HG03520 (cell line): ENCODE results near the gene INPP5K.
A peak's percentile ranks its signal among the peaks of the same experiment; 100 is the strongest.
"Not testable (repeated sequence)": the region's sequence is repeated elsewhere in the genome, so short reads cannot be mapped to it uniquely, and the experiment has no call there.

Experiments
- ATAC-seq: cut with Tn5 transposase; IDR thresholded peaks from one replicate; pipeline ENCODE4 v1.9.1; 2021; ENCODE audit warnings: mild to moderate bottlenecking, moderate library complexity; ENCODE audit not compliant: unreplicated experiment

INPP5K gene

DNA sequence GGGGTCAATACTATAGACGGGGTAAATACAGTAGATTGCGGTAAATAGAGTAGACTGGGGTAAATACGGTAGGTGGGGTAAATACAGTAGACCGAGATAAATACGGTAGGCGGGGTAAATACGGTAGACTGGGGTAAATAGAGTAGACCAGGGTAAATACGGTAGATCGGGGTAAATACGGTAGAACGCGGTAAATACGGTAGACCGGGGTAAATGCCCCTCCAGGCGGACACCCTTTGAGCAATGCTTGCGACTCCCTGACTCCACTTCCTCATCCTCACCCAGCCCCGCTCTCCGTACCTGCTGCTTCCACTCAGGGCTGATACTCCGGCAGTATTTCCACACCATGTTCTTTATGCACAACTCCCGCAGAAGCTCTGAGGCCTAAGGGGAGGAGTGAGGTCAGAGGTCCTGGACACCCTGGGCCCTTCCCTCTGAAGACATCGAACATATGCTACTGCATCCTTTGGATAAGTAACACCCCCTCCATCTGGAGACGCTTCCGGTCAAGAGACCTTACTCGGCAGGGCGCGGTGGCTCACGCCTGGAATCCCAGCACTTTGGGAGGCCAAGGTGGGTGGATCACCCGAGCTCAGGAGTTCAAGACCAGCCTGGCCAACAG lies 47.1 kb downstream of the INPP5K start:
- ATAC-seq, result no peak

DNA sequence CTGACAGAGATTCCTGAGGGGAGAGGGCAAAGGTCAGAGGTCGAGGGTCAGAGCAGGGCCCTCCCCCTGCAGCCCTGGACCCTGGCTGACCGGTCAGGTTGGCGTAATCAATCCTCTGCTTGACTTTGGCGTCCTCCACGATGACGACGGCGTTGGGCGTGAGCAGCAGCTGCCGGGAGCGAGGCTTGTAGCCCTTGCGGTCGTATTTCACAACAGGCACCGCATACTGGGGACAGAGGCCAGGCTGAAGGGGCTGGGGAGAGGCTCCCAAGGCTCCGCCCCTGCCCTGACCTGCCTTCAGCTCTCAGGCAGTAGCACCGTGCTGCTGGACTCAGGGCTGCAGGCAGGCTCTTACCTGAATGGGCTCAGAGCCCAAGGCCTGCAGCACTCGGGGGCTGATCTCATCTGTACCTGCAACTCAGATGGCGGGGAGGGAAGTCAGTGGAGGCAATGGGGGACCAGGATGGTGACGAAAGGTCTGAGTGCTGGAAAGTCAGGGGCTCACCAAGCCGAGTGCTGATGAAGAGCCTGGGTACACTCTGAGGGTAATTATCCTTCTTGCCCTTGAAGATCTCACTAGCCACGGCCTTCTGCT lies 48.4 kb downstream of the INPP5K start:
- ATAC-seq, result no peak

DNA sequence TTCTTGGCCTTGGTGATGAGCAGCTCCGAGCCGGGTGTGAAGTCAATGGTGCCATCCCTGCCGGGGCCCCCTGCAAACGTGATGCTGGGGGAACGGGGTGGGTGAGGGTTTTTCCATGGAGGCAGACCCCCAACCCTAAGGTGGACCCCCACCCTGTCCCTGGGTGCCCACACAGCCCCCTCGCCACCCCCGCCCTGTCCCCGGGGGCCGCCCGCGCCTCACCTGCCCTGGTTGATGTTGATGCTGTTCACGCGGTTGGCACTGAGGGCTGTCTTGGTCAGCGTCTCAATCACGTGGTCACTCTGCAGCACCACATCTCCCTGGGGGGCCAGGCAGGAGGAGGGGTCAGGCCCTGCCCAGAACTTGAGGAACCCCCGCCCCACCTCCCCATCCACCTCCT lies 49.2 kb downstream of the INPP5K start:
- no peak for ATAC-seq

DNA sequence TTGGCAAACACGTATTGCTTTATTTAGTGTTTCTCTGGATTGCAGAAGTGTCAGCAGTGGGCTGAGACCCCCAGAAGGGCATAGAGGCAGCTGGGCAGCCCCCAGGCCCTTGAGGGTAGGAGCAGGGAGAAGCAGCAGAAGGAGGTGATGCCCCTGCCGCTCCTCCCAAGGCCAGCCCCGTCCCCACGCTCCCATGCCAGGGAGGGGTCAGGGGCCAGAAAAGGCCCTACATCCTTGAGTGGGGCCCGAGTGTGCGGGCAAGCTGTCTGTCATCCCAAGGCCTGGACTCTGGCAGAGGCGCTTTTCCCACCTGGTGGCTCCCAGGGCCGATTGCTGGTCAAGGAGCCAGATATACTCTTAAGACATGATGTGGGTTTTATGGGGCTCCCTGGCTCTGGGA lies 52.2 kb downstream of the INPP5K start:
- ATAC-seq, result no peak

DNA sequence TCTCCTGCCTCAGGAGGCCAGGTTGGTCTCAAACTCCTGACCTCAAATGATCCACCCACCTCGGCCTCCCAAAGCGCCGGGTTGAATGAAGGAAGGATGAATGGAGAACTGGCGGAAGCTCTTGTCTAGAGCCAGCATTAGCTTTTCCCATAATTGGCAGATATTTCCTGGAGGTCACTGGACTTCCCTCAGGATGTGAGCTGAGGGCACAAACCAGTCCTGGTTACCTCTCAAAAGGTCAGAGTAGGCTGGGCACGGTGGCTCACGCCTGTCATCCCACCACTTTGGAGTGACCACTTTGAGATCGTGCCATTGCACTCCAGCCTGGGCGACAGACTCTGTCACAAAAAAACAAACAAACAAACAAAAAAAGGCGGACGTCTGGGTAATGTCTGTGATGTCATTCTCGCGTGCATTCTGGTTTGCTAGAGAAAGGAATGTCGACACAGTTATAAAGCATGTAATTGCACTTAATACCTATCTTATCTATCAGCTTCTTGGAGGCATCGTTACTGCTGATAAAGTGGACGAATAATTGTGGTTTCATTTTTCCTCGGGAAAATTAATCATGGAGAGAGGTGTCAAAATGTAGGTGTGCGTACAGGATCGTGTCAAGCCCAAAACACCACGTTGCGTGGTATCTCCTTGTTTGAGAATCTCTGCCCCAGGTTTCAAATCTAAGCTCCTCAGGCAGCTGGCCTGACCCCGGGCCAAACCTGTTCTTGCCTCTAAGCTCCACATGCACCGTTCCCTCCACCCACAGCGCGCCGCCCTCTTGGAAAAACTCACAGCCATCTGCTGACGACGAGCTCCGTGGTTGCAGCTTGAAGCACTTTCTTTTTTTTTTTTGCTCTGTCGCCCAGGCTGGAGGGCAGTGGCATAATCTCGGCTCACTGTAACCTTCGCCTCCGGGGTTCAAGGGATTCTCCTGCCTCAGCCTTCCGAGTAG lies 54.0 kb downstream of the INPP5K start:
- no peak for ATAC-seq

DNA sequence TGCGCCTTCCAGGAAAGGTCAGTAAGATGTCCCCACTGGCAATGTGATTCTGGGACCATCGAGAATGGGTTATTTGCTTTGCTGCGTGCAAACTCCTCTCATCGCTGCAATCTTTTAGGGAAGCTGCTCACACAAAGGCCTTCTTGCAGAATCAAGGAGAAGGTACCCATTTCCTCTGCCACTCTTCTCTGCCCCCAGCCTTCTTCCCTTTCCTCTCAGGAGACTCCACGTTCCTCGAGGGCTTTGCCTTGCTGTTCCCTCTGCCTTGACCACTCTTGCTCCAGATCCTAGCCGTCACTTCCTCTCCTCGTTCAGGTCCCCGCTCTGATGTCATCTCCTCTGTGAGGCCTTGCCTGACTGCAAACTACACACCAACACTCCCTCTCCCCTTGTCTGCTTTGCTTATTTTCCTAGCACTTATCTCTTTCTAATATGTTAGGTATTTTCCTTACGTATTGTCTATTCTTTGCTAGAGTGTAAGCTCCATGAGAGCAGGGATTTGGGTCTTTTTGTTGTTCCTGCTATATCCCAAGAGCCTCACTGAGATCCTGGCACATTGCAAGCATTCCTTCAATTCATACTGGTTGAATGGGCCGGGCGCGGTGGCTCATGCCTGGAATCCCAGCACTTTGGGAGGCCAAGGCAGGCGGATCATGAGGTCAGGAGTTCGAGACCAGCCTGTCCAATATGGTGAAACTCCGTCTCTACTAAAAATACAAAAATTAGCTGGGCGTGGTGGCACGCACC lies 55.0 kb downstream of the INPP5K start:
- ATAC-seq, result no peak

DNA sequence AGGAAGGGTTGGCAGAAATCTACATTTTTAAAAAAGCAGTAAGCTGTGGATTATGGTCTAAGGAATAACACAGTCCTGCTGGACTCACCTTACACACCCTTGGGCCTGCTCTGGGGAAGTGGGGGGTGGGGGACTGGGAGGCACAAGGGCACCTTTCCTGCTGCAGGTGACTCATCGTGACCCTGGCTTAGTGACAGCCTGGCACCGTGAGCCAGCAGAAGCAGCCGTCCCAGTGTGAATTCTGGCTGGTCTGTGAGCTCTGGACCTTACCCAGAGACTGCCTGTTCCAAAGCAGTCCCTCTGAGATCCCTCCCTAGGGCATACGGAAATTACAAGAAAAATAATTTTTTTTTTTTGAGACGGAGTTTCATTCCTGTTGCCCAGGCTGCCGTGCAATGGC lies 56.2 kb downstream of the INPP5K start:
- no peak for ATAC-seq

DNA sequence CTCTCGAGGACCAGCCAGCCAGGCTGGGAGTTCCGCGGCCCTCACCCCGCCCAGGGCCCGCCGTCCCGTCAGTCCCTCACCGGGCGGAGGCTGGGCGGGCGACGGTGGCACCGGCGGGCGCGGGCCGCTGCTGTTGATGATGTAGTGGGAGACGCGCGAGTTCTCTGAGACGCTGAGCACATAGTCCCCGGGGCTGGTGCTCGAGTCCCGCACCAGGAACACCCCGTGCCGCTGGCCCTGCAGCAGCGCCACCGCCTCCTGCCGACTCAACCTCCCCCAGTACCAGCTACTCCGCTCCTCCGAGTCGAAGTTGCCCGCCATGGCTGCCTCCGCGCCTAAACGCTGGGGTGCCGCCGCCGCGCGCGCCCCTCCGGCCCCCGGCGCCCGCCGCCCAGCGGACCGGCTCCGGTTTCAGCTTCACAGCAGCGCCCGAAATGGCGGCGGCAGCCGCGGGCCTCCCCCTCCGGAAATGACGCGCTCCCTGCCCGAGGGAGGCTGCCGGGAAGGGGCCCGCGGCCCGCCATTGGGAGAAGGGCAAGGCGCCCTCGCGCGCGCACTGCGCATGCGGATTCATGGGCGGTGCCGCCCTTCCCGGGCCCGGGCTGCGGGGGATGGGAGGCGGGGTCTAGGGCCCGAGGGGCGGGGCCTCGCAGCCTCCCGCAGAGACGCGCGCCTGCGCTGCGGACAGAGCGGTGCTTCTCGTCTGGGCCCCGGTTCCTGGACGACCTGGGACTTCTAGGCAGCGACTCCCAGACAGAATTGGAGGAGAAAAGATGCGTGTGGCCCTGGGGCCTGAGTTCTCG lies 60.4 kb downstream of the INPP5K start, which contains the start of gene CRK:
Gene CRK (minus strand): TSS at position 436 of the 803 bp plus-strand sequence. CDS start 115 bp downstream, at position 321.
- peak; percentile 82 for ATAC-seq

DNA sequence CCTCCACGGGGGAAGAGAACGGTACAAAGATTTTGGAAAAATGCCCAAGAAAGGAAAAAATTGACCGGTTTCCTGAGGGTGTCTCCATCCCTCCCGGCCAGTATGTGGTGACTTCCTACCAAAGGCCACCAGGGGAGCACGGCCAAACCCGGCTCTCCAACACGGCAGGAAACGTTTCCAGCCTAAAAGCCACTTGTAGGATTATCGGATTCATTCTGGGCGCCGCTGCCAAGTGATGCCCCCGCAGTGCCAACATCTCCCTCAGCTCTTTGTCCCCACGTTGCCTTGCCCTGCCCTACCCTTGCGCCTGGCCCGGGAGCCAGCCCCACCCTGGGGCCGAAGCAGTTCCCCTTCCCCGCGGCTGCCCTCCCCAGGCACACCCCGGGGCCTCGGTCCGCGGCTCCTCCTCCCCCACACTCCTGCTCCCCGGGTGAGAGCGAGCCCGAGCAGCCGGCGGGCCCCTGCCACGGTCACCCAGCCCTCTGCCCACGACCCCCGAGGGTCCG lies 61.1 kb downstream of the INPP5K start:
- peak; percentile 23 for ATAC-seq

DNA sequence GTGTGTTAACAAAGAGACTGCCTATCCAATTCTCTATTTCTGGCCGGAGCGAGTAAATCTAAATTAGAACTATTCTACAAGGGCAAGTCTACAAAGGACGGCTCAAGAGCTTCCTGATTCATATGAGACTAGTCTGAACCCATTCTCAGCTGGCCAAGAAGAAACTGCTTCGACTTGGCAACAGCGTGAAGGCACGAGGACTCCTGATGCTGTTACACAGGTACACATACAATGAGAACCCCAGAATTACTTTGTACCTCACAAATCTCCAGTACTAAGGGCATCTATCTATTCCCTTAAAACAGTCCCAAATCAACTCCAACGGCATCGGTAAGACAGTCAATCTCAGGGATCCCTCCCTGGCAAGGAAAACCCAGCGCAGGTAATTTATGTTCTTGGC lies 61.9 kb downstream of the INPP5K start:
- no peak for ATAC-seq

DNA sequence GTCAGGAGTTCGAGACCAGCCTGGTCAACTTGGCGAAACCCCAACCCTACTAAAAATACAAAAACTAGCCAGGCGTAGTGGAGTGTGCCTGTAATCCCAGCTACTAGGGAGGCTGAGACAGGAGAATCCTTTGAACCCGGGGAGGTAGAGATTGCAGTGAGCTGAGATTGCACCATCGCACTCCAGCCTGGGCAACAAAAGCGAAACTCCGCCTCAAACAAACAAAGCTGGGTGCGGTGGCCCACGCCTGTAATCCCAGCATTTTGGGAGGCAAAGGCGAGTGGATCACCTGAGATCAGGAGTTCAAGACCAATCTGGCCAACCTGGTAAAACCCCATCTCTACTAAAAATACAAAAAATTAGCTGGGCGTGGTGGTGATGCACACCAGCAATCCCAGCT lies 62.7 kb downstream of the INPP5K start:
- not testable (repeated sequence) for ATAC-seq

DNA sequence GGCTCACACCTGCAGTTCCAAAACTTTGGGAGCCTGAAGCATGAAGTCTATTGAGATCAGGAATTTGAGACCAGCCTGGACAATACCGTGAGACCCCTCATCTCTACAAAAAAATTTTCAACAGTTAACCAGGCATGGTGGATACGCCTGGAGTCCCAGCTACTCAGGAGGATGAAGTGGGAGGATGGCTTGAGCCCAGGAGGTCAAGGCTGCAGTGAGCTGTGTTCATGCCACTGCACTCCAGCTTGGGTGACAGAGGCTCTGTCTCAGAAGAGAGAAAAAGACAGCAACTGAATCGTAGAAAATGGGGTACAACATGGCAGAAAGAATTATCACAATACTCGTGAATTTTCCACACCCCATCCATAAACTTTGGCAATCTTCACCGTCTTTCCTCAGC lies 63.6 kb downstream of the INPP5K start:
- ATAC-seq, result no peak

DNA sequence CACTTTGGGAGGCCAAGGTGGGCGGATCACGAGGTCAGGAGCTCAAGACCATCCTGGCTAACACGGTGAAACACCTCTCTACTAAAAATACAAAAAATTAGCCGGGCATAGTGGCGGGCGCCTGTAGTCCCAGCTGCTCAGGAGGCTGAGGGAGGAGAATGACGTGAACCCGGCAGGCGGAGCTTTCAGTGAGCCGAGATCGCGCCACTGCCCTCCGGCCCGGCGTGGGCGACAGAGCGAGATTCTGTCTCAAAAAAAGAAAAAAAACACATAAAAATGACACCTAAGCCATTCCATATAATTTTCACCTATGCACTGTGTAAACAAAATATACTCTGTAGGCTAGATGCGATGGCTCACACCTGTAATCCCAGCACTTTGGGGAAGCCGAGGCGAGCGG lies 66.2 kb downstream of the INPP5K start:
- ATAC-seq, result not testable (repeated sequence)

DNA sequence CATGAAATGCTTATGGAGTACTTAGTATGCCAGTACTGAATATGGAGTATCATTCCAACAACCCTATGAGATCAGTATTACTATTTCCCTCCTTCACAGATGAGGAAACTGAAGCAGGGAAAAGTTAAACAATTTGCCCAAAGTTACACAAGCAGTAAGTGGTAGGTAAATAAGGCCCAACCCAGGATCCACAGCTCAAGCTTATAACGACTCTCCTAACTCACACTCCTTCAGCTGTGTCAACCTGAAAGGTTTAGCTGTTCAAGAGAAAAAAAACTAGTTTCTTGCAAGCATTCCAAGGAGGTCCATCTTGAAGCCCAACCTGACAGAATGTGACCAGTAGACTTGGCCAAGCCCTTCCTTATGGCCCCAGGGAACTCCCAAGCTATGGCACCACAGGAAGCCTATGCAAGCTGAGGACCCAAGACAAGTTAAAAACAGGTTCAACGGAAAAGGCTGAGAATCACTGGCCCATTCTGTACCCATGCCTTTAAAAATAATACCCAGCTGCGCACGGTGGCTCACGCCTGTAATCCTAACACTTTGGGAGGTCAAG lies 66.9 kb downstream of the INPP5K start:
- ATAC-seq, result no peak

DNA sequence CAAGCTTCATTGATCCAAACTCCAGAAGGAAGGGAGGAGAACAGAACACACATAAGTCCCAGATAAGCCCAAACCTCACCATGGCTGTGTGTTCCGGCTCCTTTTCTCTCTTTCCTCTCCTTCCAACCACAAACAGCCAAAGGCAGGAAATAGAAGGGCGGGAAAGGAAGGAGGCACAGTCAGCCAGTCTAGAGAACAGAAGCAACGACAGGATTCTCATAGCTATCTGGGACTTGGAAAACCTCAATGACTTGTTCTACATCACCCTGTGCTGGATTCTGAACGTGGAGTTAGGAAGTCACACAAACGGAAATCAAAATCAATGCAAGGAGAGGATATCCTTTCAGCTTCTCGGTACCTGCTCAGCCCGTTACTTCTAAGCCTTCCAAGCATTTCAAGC lies 69.4 kb downstream of the INPP5K start:
- no peak for ATAC-seq

DNA sequence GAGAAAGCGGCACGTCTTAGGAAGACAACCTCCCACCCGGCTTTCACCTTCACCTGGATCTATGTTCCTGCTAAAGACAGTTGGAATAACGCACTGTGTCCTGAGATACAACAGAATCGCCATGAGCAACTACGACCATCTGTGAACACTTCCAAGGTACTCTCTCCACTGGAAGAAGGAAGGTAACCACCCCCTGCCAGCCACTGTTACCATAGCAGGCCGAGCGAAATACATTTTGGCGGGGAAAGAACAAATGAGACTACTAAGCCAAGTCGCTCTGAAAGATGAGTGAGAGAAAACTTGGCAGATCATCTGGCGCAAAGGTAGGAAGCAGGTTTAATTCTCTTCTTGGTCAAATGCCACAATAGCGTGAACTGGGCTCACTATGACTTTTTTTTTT lies 70.2 kb downstream of the INPP5K start:
- no peak for ATAC-seq

DNA sequence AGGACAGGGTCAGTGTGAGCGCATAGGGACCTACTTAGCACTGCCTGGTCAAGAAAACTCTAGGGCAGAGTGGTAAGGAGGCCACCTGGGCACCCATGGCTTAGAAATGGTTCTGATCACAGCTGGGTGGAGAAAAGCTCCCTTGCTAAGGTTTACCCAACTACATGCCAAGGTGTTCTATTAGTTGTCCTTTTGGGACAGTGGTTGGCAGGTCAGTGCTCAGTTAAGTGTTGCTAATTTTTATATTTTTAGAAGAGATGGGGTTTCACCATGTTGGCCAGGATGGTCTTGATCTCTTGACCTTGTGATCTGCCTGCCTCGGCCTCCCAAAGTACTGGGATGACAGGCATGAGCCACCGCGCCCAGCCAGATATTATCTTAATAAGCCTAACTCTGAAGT lies 70.7 kb downstream of the INPP5K start:
- ATAC-seq, result not testable (repeated sequence)
